PC-9 (cell line): ENCODE data around the gene LAGE3. TPM values are rescaled to one million over a fixed set of nuclear protein-coding genes. Genes with fewer than 3 reads are reported as not detected.

Experiments
- BruUV-seq: library from RNA; stranded (reverse); fragments of 400-500 nt; replicated peaks from 2 replicates; lab custom pipeline; 2021; lab: Mats Ljungman, UMichigan
- CTCF ChIA-PET: fragments of 300-600 bp; sonication (Branson Sonifier 250); formaldehyde crosslinking; loops from one replicate; lab custom pipeline; 2022; ENCODE audit warnings: antibody characterized with exemption; lab: Charles Lee
- POLR2A ChIA-PET: fragments of 300-600 bp; sonication (Branson Sonifier 250); formaldehyde crosslinking; loops from one replicate; lab custom pipeline; 2022; ENCODE audit warnings: antibody characterized with exemption; ENCODE audit not compliant: unreplicated experiment; lab: Charles Lee
- DNase-seq, 2 experiments: peaks; one replicate each; pipeline versions ENCODE4 v3.0.0 to v3.0.0-alpha.2; 2015 to 2022; ENCODE audit warnings: mixed read lengths in 1 of 2
- H2AFZ ChIP-seq: fragments of 200-600 bp; sonication (generic); 2 replicates; pipeline ENCODE4 v1.8.1; 2017; ENCODE audit warnings: antibody characterized with exemption
- H3F3A ChIP-seq: fragments of 200-600 bp; sonication (generic); 2 replicates; pipeline ENCODE4 v1.8.1; 2017; ENCODE audit warnings: antibody characterized with exemption, mild to moderate bottlenecking, low read depth; ENCODE audit not compliant: insufficient read depth
- H3K27ac ChIP-seq: fragments of 200-600 bp; sonication (generic); 2 replicates; pipeline ENCODE4 v1.6.1; 2016; ENCODE audit warnings: mixed run types
- H3K27me3 ChIP-seq: fragments of 200-600 bp; sonication (generic); 2 replicates; pipeline ENCODE4 v1.6.1; 2016; ENCODE audit warnings: low read depth, mixed run types; ENCODE audit not compliant: insufficient read depth
- H3K36me3 ChIP-seq: fragments of 200-600 bp; sonication (generic); 2 replicates; pipeline ENCODE4 v1.6.1; 2016; ENCODE audit warnings: low read depth, mixed run types
- H3K4me1 ChIP-seq: fragments of 200-600 bp; sonication (generic); replicated peaks from 2 replicates; pipeline ENCODE4 v1.6.1; 2016; ENCODE audit warnings: mixed run types; ENCODE audit not compliant: insufficient read depth
- H3K4me2 ChIP-seq: fragments of 200-600 bp; sonication (generic); 2 replicates; pipeline ENCODE4 v1.6.1; 2017; ENCODE audit warnings: mixed run types
- H3K4me3 ChIP-seq: fragments of 200-600 bp; sonication (generic); 2 replicates; pipeline ENCODE4 v1.6.1; 2016; ENCODE audit warnings: mixed run types
- H3K79me2 ChIP-seq: fragments of 200-600 bp; sonication (generic); 2 replicates; pipeline ENCODE4 v1.6.1; 2017; ENCODE audit warnings: low read depth, mixed run types
- H3K9me2 ChIP-seq: fragments of 200-600 bp; sonication (generic); 2 replicates; pipeline ENCODE4 v1.8.1; 2017; ENCODE audit warnings: mild to moderate bottlenecking; ENCODE audit not compliant: insufficient read depth
- H3K9me3 ChIP-seq: fragments of 200-600 bp; sonication (generic); 2 replicates; pipeline ENCODE4 v1.8.1; 2016; ENCODE audit warnings: low read depth; ENCODE audit not compliant: insufficient read depth
- H4K20me1 ChIP-seq: fragments of 200-600 bp; sonication (generic); 2 replicates; pipeline ENCODE4 v1.8.1; 2017; ENCODE audit not compliant: insufficient read depth
- EZH2 ChIP-seq: fragments of 200-600 bp; sonication (generic); IDR thresholded peaks from 2 replicates; pipeline ENCODE4 v1.8.0; 2017; ENCODE audit warnings: antibody characterized with exemption, low read depth
- intact Hi-C: fragments of 100-400 bp; cut with micrococcal nuclease; formaldehyde crosslinking; loops from one replicate; pipeline ENCODE4 v1.10.0; 2022; ENCODE audit not compliant: unreplicated experiment
- total RNA-seq: library from RNA; stranded (reverse); gene quantifications from 2 replicates; pipeline ENCODE4 v1.2.3, GENCODE V29; 2021
- TF ChIP-seq, protein P1 (sequence below): fragments of 200-600 bp; sonication (generic); conservative IDR thresholded peaks from 2 replicates; pipeline ENCODE4 v1.6.1; 2017; ENCODE audit warnings: mixed run types, antibody characterized with exemption, mild to moderate bottlenecking, moderate library complexity

Gene LAGE3
- total RNA-seq, 1 experiment from 2014 or later = 63.9 TPM

- BruUV-seq = no TSS peak
- H3K27ac ChIP-seq = no peak overlapping the region
- H3K27me3 ChIP-seq = no peaks in the 10 kb centered on the region
- no peak overlapping the region for H3K4me2 ChIP-seq
- no peaks in the 10 kb centered on the region for H3K36me3 ChIP-seq
- H3K4me3 ChIP-seq = no peak overlapping the region
- intact Hi-C loops = no loop called here
- TF ChIP-seq, protein P1, sequence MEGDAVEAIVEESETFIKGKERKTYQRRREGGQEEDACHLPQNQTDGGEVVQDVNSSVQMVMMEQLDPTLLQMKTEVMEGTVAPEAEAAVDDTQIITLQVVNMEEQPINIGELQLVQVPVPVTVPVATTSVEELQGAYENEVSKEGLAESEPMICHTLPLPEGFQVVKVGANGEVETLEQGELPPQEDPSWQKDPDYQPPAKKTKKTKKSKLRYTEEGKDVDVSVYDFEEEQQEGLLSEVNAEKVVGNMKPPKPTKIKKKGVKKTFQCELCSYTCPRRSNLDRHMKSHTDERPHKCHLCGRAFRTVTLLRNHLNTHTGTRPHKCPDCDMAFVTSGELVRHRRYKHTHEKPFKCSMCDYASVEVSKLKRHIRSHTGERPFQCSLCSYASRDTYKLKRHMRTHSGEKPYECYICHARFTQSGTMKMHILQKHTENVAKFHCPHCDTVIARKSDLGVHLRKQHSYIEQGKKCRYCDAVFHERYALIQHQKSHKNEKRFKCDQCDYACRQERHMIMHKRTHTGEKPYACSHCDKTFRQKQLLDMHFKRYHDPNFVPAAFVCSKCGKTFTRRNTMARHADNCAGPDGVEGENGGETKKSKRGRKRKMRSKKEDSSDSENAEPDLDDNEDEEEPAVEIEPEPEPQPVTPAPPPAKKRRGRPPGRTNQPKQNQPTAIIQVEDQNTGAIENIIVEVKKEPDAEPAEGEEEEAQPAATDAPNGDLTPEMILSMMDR = no peak
- TF ChIP-seq EZH2 = no peak
- no peaks in the 10 kb centered on the region for H3K9me3 ChIP-seq
- H3K79me2 ChIP-seq = no peaks in the 10 kb centered on the region
- no peak overlapping the region for H2AFZ ChIP-seq
- no peaks in the 10 kb centered on the region for H3K9me2 ChIP-seq
- no peaks in the 10 kb centered on the region for H3F3A ChIP-seq
- ChIA-PET CTCF (no interaction called here), POLR2A (no interaction called here)
- no peaks in the 10 kb centered on the region for H4K20me1 ChIP-seq
- no peak for DNase-seq
- no peaks in the 10 kb centered on the region for H3K4me1 ChIP-seq
Observed at GRCh38 chrX:154513716-154514115, 34.6 kb upstream of the LAGE3 start.

- Histone ChIP-seq H3K79me2 (no peaks in the 10 kb centered on the region), H3F3A (no peaks in the 10 kb centered on the region), H2AFZ (no peak overlapping the region), H3K4me1 (no peaks in the 10 kb centered on the region), H3K36me3 (no peaks in the 10 kb centered on the region), H3K27me3 (no peaks in the 10 kb centered on the region), H3K4me2 (no peak overlapping the region), H3K4me3 (no peak overlapping the region), H4K20me1 (no peaks in the 10 kb centered on the region), H3K9me3 (no peaks in the 10 kb centered on the region), H3K27ac (no peak overlapping the region), H3K9me2 (no peaks in the 10 kb centered on the region)
- CTCF ChIA-PET = no interaction called here
- no peak for DNase-seq
- POLR2A ChIA-PET = no interaction called here
- BruUV-seq = no TSS peak
- intact Hi-C loops = no loop called here
- TF ChIP-seq, protein P1 = no peak
Observed at GRCh38 chrX:154512879-154513553, 33.9 kb upstream of the LAGE3 start.

GRCh38 chrX:154511761-154512160, 32.7 kb upstream of the LAGE3 start:
- no TSS peak for BruUV-seq
- TF ChIP-seq EZH2 = no peak
- TF ChIP-seq, protein P1 = no peak
- ChIA-PET POLR2A (no interaction called here), CTCF (no interaction called here)
- H2AFZ ChIP-seq = no peak overlapping the region
- intact Hi-C loops = no loop called here
- H3K4me3 ChIP-seq = no peak overlapping the region
- H3K27ac ChIP-seq = no peak overlapping the region
- no peaks in the 10 kb centered on the region for H3K9me3 ChIP-seq
- H3F3A ChIP-seq = no peaks in the 10 kb centered on the region
- H3K4me1 ChIP-seq = no peaks in the 10 kb centered on the region
- no peaks in the 10 kb centered on the region for H3K27me3 ChIP-seq
- no peaks in the 10 kb centered on the region for H4K20me1 ChIP-seq
- H3K9me2 ChIP-seq = no peaks in the 10 kb centered on the region
- no peak overlapping the region for H3K4me2 ChIP-seq
- no peaks in the 10 kb centered on the region for H3K36me3 ChIP-seq
- H3K79me2 ChIP-seq = no peaks in the 10 kb centered on the region
- no peak for DNase-seq
